Stimulated activated CD4-positive, alpha-beta T cell treated with anti-CD3 and anti-CD28 coated beads, Interleukin-2, amount 100 ng/mL, for 24 hours (primary cell): Measurements from ENCODE around the gene PSMB3.
"Not testable (repeated sequence)": the region's sequence is repeated elsewhere in the genome, so short reads cannot be mapped to it uniquely, and the experiment has no call there.

Experiments used
- DNase-seq, 2 donors: peaks; one replicate each; pipeline ENCODE4 v3.0.0-alpha.2; 2020

The PSMB3 gene

DNA sequence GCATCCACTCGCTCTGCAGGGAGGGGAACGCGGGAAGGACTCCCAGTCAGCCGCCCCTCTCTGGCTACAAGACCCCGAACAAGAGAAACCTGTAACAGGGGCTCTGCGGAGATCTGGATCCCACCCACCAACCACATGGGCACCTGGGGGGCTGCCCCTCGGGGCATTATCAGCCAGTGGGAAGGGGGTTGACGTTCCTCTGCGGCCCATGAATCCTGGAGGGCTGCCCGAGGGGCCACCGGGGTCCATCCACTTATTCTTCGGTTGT is 2.6 kb upstream of the PSMB3 start:
- no peak for DNase-seq

DNA sequence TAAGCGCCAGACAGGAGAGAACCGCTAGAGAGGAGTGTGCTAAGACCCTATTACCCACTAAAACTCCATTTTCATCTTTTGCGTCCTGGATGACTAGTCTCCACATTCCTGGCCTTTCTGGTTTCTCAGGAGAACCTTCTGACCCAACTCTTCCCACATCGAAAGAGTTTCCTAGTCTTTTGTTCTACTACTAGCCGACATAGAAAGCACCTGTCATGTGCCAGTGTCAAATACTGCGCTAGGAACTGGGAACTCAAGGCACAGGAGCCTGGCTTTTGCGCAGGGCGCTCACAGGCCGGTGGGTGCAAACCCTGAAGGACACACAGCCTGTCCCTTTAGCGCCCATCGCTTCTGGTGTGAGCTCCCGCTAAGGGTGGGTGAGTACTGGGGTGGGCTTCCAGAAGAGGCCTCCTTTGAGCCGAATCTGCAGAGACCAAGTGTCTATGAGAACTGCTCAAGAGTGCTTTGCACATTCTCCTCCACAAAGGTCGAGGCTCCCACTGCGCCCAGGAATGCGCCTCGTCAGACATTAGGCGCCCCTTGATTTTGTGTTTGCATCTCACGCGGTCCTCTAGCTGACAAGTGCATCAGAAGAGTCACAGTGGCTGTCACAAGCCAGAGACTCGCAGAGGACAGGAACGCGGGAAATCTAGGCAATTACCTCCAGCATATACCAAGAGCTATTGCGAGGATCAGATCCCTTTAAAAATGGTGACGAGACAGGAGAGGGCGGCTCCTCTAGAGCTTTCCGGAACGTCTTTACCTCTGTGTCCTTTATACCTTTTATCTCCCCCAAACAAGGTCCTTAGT is 2.0 kb upstream of the PSMB3 start:
- DNase-seq = no peak

DNA sequence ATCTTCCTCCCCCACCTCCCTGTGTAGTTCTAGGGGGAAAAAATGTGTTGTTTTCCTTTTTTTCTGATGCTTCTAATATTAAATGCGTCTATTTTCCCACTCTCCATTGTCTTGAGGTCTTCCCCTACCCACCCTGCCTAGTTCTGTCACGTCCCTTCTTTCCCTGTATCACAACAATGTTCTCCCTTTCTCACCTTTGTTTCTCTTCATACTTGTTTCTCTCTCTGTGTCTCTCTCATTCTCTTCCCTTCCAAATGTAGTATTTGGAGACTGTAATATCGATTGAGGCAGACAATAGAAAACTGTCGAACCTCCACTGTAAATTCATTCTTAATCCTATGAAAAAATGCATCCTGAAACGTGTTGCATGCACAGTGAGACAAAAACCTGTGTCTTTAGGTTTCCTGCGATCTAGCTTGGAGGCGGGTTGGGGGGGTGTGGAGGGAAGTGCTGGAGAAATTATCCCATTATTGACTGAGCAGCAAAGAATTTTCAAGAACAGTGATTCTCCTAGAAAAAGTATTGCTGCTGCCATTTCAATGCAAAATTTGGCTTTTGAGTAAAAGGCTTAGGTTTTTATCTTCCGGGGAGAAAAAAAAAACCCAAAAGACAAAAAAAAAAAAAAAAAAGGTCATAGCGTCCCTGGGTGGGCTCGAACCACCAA is 1.3 kb upstream of the PSMB3 start:
- no peak for DNase-seq

DNA sequence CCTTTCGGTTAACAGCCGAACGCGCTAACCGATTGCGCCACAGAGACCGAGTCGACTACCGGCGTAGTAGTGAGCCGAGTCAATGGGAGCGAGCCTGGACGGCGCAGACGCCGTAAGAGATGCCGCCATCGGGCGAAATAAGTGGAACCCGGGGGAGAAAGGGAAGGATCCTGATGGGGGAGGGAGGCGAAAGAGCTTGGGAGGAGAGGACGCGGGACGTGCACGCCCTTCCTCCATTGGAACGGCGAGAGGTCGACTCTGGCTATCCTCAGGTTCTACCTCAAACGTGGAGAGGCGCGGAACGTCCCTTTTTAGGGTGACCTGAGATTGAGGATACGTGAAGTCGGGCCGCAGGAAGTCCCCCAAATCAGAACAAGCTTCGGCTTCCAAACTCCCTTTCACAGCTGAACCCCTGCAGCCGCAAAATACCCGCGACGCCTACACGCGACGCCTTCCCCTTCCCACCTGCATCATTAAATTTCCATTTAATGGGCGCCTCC is 683 bp upstream of the PSMB3 start:
- peak; percentile 89 to 90 for DNase-seq

DNA sequence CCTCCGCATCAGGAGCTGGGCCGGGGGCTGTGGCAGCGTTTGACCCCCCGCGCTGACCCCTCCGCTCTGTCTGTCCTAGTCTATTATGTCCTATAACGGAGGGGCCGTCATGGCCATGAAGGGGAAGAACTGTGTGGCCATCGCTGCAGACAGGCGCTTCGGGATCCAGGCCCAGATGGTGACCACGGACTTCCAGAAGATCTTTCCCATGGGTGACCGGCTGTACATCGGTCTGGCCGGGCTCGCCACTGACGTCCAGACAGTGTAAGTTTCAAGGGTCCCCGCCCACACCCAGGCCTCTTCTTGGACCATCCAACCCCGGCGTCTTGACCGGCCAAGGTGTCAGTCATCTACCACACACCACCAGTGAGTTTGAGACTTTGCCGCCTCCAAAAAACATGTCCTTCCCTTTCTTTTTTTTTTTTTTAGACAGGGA is 548 bp downstream of the PSMB3 start:
- DNase-seq = no peak

DNA sequence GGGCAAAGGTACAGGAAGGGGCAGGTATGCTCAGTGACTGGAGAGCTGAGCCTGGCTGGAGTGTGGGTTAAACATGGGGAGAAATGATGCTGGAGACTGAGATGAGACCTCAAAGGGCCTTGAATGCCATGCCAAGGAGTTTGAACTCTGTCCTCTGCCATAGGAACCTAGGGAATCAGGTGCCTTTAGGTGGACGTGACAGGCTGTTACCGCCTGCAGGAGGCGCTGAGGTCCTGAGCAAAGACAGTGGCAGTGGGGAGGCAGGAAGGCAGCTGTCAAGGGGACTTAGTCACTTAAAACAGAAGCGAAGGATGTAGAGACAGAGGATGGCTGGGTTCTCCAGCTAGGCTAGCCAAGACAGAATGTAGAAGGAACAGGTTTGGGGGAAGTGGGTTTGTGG is 9.1 kb downstream of the PSMB3 start:
- DNase-seq = peak; percentile 31 to 36

DNA sequence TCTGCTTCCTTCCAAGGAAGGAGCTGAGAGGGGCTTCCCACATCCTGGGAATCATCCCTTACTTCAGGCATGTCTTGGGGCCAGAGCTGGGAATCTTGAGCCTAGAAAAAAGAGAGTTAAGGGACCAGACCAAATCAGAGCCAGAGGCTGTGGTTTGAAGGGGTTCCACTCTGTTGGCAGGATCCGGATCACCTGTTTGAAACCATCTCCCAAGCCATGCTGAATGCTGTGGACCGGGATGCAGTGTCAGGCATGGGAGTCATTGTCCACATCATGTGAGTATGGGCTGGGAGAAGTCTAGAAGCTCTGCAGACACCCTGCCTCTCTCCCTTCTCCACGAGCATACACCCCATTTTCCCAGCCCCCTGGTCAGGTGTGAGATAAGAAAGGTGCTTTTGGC is 9.7 kb downstream of the PSMB3 start:
- no peak for DNase-seq

DNA sequence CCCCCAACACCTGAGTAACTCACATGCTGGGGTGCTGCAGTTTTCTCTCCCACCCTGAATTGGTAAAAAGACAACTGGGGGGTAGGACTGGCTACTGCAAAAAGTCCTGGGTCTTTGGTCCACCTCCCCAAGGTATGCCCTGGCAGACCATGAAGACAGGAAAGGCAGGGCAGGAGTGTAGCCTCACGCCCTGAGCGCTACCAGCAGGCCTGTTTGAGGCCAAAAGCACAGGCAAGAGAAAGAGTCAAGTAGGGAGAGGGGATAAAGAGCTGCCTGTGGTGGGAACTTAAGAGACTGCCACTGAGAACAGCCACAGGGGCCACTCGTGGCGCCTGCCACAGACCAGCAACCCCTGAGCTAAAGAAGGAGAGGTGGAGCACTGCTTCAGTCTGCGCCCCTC is 13.8 kb downstream of the PSMB3 start:
- no peak for DNase-seq

DNA sequence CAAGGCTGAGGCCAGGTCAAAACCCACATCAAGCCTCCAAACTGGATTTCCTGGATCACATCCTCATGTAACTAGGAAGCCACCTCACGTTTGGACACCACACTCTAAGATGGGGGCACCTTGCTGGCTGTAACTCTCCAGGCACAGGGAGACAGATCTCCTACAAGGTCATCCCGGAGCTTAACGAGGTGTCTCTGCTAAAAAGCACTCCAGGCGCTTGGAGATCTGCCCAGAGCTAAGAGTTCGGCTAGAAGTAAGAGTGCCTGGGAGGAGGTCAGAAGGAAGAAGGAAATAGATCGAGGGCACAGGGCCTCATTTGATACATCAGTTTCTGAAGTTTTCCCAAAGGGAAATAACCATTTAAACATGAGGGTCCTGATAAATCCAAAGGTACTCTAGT is 15.9 kb downstream of the PSMB3 start:
- no peak for DNase-seq

DNA sequence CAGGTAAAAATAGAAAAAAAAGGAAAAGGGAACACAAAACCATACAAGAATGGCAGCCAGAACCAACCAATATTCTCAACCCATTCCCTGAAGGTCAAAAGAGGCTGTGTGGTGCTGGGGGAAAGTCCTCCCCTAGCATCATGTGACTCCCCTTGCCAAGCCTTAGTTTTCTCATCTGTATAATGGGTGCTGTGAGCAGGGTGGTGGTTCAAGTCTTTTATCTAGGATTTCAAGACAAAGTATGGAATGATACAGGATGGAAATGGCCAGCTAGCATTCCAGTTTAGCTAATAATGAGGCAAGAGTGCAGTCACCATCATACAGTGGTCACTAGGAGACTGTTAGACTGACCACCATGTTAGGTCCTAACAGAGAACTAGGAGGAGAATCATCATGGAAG is 20.7 kb downstream of the PSMB3 start:
- no peak for DNase-seq

DNA sequence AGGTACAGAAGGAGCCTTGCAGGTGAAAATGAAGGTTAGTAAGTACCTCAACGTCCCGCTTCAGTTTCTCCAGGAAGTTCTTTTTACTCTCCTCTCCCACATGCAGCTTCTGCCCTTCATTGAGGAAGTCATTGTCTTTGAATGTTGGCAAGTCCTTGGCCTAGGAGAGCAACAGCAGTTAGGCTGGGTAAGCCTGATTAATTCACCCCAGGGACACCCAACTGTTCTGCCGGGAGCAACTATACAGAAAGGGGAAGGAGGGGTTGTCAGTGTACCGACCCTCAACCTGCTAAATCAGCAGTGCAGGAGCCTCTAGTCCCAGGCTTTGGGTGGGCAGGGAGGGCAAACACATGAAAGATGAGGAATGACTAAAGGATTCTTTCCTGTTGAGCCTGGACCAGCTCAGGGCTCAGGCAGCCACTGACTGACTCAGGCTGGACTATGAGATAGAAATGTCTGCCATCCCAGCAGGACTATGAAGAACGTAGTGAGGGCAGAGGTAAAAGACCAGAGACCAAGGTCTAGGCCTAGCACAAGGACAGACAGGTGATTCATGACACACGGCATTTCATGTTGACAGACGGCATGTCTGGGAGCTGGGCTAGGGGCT is 25.2 kb downstream of the PSMB3 start:
- no peak for DNase-seq

DNA sequence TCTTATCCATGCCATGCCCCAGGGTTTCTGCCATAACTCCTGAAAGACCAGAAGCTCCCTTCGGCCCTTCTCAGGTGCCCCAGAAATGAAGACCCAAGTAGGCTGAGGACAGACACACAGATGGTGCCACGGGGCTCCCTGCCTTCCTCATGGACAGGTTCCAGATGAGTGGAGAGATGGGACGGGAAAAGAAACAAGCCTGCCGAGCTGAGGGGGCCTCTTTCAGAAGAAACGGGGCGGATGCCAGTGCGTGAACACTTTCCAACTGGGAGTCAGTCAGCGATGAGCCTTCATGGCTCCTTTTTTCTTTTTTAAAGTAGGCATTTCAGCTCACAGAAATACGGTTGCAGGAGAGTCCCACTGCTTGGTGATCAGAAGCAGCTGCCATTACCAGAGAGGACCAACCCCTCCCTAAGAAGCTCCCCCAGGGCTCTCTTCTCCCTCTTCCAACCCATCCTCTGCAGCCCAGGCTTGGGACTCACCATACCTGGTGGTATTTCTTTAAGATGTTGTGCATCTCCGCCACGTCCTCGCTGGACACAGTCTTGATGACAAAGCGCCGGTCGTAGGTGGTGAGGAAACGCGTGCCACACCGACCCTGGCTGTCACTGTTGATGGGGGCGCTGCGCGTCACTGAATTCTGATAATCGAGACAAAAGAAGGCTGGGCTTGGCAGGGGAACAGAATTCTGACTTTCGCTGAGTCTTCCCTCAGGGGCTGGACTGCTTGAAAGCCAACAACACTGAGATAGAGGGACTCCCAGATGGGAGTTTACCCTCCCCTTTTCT is 27.6 kb downstream of the PSMB3 start:
- DNase-seq = no peak

DNA sequence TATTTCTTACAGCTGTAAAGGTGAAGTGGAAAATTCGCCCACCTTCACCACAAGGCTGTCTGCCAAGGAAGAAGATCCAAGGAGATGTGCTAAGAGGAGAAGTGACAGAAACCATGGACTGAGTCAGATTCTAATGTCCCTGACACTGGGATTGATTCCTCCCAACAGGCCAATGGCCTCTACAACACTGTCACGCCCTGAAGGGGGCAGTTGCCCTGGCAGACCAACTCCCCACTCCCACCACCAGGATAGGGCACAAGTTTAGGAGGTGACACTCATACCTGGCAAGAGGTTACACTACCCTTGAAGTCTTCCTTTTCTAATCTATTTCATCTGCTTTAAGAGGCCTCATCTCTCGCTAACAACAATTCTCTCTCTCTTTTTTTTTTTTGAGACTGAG is 30.7 kb downstream of the PSMB3 start:
- DNase-seq = no peak

DNA sequence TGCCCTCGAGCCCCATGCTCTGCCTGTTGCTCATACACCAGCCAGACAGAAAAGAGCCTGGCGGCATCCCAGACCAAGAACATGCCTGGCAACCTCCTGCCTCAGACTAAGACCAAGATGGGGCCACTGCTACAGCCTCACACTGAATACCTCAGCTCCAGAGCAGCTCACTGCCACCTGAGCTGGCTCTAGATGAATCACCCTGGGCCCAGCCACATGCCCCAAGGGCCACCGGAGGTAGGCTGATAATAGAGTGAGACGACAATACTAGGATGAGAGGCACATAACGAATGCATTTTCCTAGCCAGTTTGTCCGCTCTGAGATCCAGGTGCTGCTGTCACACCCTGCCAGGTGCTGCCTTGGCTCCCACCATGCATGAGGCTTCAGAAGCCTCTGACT is 33.8 kb downstream of the PSMB3 start:
- no peak for DNase-seq

DNA sequence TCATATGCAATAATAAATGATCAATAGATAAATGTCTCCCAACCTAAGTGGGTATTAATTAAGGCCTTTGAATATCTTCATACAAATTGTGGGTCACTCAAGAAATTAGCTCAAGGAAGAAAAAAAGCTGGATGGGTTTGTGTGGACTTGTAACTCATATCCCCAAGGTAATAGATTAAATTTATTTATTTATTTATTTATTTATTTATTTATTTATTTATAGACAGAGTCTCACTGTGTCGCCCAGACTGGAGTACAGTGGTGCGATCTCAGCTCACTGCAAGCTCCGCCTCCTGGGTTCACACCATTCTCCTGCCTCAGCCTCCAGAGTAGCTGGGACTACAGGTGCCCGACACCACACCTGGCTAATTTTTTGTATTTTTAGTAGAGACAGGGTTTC is 35.5 kb downstream of the PSMB3 start:
- DNase-seq = not testable (repeated sequence)

DNA sequence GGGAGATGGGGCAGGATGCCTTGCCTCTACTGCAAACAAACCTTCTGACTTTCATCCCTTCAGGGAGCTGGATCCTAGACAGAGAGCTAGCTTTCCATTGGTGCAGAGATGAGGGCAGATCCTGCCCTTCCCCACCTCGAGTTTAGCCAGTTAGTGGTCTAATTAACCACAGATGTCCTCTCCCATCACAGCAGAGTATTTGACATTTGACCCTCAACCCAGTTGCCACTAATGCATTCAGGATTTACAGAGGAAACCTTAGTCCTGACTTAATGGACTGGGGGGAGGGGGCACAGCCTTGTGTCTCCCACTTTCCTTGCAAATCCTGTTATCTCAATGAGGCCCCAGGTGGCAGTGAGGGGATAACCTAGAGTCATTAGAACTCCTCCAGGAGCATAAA is 36.6 kb downstream of the PSMB3 start:
- DNase-seq = no peak

DNA sequence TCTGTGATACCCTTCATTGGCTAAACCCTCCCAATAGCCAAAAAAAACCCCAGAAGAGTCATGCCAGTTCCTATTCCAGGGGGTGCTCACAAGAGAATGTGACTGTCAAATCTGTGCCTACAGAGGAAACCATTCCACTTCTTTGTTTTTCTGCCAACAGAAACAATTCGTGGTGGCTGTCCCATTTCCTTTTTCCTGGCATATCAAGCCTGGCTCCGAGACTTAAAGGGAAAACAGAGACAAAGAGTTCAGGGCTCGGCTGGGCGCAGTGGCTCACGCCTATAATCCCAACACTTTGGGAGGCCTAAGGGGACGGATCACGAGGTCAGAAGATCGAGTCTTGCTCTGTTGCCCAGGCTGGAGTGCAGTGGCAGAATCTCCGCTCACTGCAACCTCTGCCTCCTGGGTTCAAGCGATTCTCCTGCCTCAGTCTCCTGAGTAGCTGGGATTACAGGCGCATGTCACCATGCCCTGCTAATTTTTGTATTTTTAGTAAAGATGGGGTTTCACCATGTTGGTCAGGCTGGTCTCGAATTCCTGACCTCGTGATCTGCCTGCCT is 37.7 kb downstream of the PSMB3 start:
- DNase-seq = not testable (repeated sequence)

DNA sequence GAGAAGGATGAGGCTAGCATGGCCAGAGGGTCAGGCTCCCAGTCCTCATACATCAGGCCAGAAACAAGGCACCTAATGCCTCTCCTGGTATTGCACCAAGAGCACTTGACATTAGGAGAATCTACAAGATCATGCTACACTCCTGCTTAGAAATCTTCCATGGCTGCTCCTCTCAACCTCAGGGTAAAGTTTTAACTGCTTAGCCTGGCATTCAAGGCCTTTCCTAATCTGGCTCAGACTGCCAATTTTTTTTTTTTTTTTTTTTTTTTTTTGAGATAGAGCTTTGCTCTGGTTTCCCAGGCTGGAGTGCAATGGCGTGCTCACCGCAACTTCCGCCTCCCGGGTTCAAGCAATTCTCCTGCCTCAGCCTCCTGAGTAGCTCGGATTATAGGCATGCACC is 38.6 kb downstream of the PSMB3 start:
- DNase-seq = no peak

DNA sequence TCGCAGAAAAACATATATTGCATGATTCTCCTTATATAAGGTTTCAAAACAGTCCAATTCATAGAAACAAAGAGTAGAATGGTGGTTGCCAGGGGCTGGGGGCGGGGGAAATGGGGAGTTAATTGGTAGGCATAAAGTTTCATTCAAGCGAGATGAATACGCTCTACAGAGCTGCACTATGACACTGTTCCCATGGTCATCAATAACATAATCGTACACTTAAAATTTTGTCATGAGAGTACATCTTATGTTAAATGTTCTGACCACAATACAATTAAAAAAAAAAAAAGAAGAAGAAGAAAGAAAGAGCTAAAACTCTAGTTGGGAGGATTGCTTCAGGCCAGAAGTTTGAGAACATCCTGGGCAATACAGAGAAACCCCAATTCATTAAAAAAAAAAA is 41.7 kb downstream of the PSMB3 start:
- no peak for DNase-seq

DNA sequence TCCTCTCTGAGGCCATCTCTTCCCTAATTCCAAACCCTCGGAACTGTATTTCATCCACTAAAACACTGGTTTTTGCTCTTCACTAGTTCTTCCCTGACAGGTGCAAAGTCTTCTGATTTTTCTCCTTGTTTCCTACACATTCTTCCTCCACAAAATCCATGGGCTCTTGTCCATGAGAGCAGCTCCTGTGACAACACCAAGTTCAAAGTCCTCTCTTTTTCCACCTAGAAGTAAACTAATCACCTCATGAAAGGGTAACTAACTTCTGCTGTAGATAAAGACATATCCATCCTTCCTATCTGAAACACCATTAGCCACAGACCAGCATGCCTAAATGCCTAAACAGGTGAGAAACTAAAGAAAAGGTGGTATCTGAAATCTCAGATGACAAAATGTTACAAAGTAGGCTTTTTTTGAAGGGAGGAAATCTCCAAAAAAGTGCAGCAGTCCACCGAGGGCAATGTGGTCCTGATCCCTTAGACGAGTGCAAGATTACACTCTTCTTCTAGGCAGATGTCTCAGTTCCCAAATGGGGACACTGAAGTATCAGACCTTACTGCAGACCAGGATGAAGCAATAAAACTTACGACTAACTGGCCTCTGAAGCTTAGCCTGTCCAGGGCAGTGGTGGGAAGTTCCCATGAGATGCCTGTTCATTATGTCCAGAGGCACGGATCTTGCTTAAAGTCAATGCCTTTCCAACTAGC is 44.1 kb downstream of the PSMB3 start:
- DNase-seq = no peak

DNA sequence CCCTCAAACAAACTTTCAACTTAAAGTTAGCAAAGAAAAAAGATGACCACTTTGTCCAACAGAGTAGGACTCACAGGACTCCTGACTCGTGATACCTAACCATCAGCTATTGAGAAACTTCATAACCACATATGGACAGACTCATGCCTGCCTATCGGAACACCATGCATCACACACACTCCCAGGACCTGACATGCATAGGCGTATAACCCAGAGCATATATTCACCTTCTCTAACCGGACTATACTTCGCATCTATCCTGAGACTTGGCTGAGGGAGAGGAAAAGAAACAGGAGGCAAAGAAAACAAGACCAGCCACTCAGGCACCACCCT is 44.6 kb downstream of the PSMB3 start:
- DNase-seq = no peak

DNA sequence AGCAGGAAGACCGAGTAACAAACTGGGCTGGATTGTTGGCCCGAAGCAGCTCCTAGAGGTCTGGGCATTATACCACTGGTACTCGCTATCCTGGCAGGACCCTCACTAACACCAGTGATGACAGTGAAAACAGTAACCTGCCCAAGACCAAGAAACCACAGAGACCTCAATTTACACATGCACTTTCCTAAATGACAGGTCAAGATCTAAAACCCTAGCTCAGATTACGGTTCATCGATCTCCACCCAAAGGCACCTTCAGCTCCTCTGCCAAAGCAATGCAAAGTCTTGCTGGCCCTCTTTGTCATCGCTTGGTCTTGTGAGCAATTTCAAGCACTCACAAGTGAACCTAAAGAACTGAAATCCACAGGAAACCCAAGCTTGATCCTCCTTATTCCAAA is 45.3 kb downstream of the PSMB3 start:
- DNase-seq = no peak
